Measurements from ENCODE around the gene BTBD9.

BTBD9 gene

DNA sequence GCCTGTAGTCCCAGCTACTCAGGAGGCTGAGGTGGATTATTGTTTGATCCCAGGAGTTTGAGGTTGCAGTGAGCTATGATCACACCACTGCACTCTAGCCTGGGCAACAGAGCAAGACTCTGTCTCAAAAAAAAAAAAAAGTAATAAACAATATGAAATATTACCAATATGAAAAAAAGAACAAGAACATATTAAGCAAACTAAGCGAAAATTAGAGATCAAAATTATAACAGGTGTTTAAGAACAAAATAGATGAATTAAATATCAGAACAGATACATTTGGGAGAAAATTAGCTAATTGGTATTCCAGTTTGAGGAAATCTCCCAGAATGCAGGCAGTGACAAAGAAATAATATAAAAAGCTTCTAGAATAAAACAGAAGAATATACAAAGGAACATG lies 39.9 kb upstream of the BTBD9 start:
- TF ChIP-seq POLR2AphosphoS5 (IDR thresholded peaks at IDR 0.05; ENCODE audit: borderline replicate concordance, low read depth, low read length) (no peak), EZH2 (IDR thresholded peaks at IDR 0.05) (no peak), FOXP2 (optimal IDR thresholded peaks at IDR 0.05; ENCODE audit: control extremely low read depth, extremely low read length, insufficient read depth) (no peak)
- peaks cover 85% of the 10 kb centered on the region for H3K36me3 ChIP-seq (ENCODE audit: insufficient read depth, low read length)
- H3K4me3 ChIP-seq: no peak overlapping the region

GRCh38 chr6:38678178-38678760 lies 38.5 kb upstream of the BTBD9 start:
- peaks cover 79% of the 10 kb centered on the region for H3K36me3 ChIP-seq (ENCODE audit: insufficient read depth, low read length)
- H3K9me3 ChIP-seq (ENCODE audit: low read depth, low read length): no peaks in the 10 kb centered on the region
- H3K4me3 ChIP-seq: no peak overlapping the region
- H3K9ac ChIP-seq (ENCODE audit: insufficient read length): no peak overlapping the region
- DNase-seq (ENCODE audit: low read depth, low spot score): no peak
- H3K27ac ChIP-seq: no peak overlapping the region
- no peak for TF ChIP-seq EZH2 (IDR thresholded peaks at IDR 0.05)
- no peak for TF ChIP-seq POLR2AphosphoS5 (IDR thresholded peaks at IDR 0.05; ENCODE audit: borderline replicate concordance, low read depth, low read length)
- TF ChIP-seq FOXP2 (optimal IDR thresholded peaks at IDR 0.05; ENCODE audit: control extremely low read depth, extremely low read length, insufficient read depth): no peak

More for the DNA sequence above, 39.9 kb upstream of the BTBD9 start:
- Histone ChIP-seq H3K9ac (ENCODE audit: insufficient read length) (no peak overlapping the region), H3K27ac (no peak overlapping the region), H3K9me3 (ENCODE audit: low read depth, low read length) (no peaks in the 10 kb centered on the region)
- DNase-seq (ENCODE audit: low read depth, low spot score): no peak

DNA sequence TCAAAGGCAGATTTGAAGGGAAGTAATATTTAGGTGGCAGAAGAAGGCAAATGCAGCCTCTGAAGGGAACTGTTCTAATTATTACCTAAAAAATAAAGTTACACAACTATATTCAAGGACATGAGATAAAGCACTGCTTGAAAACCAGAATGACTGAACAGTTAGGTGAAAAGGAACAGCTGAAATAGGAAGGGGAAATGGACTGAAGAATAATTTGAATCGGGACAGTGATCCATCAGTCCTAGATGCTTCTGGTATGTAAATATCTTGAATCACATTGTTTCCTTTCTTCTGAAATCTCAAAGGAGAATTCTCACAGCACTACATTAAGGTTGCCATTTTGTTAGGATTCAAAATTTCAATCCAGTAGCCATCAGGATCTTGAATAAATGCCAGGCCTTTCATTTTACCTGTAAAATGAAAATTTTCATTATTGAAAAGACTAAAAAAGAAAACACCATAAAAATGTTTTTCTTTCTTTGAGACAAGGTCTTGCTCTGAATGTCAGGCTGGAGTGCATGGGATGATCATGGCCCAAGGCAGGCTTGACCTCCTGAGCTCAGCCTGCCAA lies 37.3 kb upstream of the BTBD9 start:
- no peak for DNase-seq (ENCODE audit: low read depth, low spot score)
- Histone ChIP-seq H3K9me3 (ENCODE audit: low read depth, low read length) (no peaks in the 10 kb centered on the region), H3K36me3 (ENCODE audit: insufficient read depth, low read length) (peaks cover 68% of the 10 kb centered on the region), H3K27ac (no peak overlapping the region), H3K4me3 (no peak overlapping the region), H3K9ac (ENCODE audit: insufficient read length) (no peak overlapping the region)
- TF ChIP-seq FOXP2 (optimal IDR thresholded peaks at IDR 0.05; ENCODE audit: control extremely low read depth, extremely low read length, insufficient read depth) (no peak), EZH2 (IDR thresholded peaks at IDR 0.05) (no peak), POLR2AphosphoS5 (IDR thresholded peaks at IDR 0.05; ENCODE audit: borderline replicate concordance, low read depth, low read length) (no peak)

DNA sequence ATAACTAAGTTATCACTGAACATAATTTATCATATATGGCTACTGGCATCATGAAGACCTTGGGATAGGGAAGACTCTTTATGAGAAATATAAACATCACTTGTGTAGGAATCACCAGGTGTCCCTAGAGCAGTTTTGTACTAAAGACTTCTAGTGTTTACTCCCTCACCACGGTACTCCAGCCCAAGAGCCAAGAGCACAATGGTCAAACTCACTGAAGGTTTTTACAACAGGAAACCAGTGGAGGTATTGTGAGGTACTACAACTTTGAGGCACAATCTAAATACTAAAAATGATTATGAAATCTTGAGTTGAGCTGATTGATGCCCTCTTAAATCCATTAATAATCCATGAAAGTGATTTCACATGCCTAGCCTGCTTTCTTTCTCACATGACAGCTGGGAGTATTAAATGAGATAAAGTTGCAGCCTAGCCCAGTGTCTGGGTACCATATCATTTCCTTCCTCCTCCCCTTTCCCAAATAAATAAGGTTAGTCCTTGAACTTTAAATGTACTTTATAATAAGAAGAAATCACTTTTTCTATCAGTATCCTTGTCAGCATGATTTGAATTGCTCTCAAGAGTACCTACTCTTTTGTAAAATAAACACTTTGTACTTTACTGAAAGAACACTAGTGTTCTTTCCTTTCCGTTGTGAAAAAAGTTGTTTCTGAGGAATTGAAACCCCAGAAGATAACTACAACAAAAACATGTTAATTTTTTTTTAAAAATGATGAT lies 36.7 kb upstream of the BTBD9 start:
- Histone ChIP-seq H3K4me3 (no peak overlapping the region), H3K9me3 (ENCODE audit: low read depth, low read length) (no peaks in the 10 kb centered on the region), H3K9ac (ENCODE audit: insufficient read length) (no peak overlapping the region), H3K27ac (no peak overlapping the region), H3K36me3 (ENCODE audit: insufficient read depth, low read length) (peaks cover 62% of the 10 kb centered on the region)
- no peak for DNase-seq (ENCODE audit: low read depth, low spot score)
- TF ChIP-seq POLR2AphosphoS5 (IDR thresholded peaks at IDR 0.05; ENCODE audit: borderline replicate concordance, low read depth, low read length): no peak
- TF ChIP-seq FOXP2 (optimal IDR thresholded peaks at IDR 0.05; ENCODE audit: control extremely low read depth, extremely low read length, insufficient read depth): no peak
- no peak for TF ChIP-seq EZH2 (IDR thresholded peaks at IDR 0.05)

- Histone ChIP-seq H3K36me3 (ENCODE audit: insufficient read depth, low read length) (peaks cover 41% of the 10 kb centered on the region), H3K4me3 (no peak overlapping the region), H3K9me3 (ENCODE audit: low read depth, low read length) (no peaks in the 10 kb centered on the region), H3K27ac (no peak overlapping the region), H3K9ac (ENCODE audit: insufficient read length) (no peak overlapping the region)
- peak; percentile 34 for TF ChIP-seq POLR2AphosphoS5 (IDR thresholded peaks at IDR 0.05; ENCODE audit: borderline replicate concordance, low read depth, low read length)
- no peak for TF ChIP-seq FOXP2 (optimal IDR thresholded peaks at IDR 0.05; ENCODE audit: control extremely low read depth, extremely low read length, insufficient read depth)
- DNase-seq (ENCODE audit: low read depth, low spot score): no peak
Measured at GRCh38 chr6:38673397-38674165, 33.9 kb upstream of the BTBD9 start.

DNA sequence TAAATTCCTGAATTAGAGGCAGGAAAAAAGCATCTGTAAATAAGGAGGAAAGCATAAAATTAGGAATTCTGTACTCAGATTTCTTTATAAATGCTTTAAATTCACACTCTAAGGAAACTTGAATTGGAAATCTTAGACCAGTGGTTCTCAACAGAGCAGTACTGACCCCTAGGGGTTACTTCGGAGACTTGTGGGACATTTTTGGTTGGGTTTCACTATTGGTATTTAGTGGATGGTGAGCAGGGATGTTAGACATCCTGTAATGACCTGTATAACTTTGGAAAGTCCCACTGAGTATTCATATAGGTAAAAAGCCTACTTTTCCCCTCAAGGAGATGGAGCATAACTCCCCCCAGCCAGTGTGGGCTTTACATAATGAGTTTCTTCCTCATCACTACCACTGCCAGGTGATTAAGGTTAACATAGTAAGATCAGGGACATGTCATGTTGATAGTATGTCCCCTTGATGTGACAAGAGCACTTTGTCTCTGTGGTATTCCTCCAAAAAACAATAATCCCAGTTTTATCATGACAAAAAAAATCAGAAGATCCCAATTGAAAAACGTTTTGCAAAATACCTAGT lies 32.2 kb upstream of the BTBD9 start:
- TF ChIP-seq FOXP2 (optimal IDR thresholded peaks at IDR 0.05; ENCODE audit: control extremely low read depth, extremely low read length, insufficient read depth): no peak
- TF ChIP-seq POLR2AphosphoS5 (IDR thresholded peaks at IDR 0.05; ENCODE audit: borderline replicate concordance, low read depth, low read length): no peak
- TF ChIP-seq EZH2 (IDR thresholded peaks at IDR 0.05): no peak
- Histone ChIP-seq H3K36me3 (ENCODE audit: insufficient read depth, low read length) (peaks cover 27% of the 10 kb centered on the region), H3K4me3 (no peak overlapping the region), H3K9me3 (ENCODE audit: low read depth, low read length) (no peaks in the 10 kb centered on the region), H3K27ac (no peak overlapping the region), H3K9ac (ENCODE audit: insufficient read length) (no peak overlapping the region)
- peak; percentile 40 for DNase-seq (ENCODE audit: low read depth, low spot score)

DNA sequence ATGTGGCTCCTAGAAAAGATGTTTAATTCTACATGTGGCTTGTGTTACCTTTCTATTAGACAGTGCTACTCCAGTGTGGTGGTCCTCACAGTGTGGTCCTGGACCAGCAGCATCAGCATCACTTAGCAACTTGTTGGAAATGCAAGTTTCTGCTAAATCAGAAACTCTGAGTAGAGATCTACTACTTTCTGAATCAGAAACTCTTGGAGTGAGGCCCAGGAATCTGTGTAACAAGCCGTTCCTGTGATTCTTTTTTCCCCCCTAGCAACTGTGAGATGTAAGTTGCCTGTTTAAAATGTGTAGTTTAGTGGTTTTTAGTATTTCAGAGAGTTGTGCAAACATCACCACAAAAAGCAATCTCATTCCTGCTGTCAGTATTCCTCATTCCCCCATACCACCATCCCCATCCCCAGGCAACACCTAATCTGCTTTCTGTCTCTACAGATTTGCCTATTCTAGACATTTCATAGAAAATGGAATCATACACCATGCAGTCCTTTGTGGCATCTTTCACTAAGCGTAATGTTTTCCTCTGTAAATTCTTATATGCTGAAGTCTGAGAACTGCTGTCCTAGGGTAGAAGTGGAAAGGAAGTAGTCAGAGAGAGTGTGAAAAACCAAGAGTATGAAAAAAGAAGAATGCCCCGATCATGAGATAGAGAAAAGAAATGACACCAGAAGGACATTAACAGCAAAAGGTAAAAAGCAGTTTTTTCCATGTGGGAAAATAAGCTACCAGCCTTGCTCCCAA lies 18.9 kb upstream of the BTBD9 start:
- DNase-seq (ENCODE audit: low read depth, low spot score): no peak
- Histone ChIP-seq H3K36me3 (ENCODE audit: insufficient read depth, low read length) (no peaks in the 10 kb centered on the region), H3K4me3 (no peak overlapping the region), H3K9me3 (ENCODE audit: low read depth, low read length) (no peaks in the 10 kb centered on the region), H3K27ac (no peak overlapping the region), H3K9ac (ENCODE audit: insufficient read length) (no peak overlapping the region)
- no peak for TF ChIP-seq FOXP2 (optimal IDR thresholded peaks at IDR 0.05; ENCODE audit: control extremely low read depth, extremely low read length, insufficient read depth)
- no peak for TF ChIP-seq POLR2AphosphoS5 (IDR thresholded peaks at IDR 0.05; ENCODE audit: borderline replicate concordance, low read depth, low read length)
- no peak for TF ChIP-seq EZH2 (IDR thresholded peaks at IDR 0.05)
